ENCODE data around the gene SRPRA.
A peak's percentile ranks its signal among the peaks of the same experiment; 100 is the strongest.

The SRPRA gene

GRCh38 chr11:126282361-126282735 lies 13.7 kb upstream of the SRPRA start:
- H3K27ac ChIP-seq = peak overlapping the region; percentile 98
- TF ChIP-seq, protein P1, sequence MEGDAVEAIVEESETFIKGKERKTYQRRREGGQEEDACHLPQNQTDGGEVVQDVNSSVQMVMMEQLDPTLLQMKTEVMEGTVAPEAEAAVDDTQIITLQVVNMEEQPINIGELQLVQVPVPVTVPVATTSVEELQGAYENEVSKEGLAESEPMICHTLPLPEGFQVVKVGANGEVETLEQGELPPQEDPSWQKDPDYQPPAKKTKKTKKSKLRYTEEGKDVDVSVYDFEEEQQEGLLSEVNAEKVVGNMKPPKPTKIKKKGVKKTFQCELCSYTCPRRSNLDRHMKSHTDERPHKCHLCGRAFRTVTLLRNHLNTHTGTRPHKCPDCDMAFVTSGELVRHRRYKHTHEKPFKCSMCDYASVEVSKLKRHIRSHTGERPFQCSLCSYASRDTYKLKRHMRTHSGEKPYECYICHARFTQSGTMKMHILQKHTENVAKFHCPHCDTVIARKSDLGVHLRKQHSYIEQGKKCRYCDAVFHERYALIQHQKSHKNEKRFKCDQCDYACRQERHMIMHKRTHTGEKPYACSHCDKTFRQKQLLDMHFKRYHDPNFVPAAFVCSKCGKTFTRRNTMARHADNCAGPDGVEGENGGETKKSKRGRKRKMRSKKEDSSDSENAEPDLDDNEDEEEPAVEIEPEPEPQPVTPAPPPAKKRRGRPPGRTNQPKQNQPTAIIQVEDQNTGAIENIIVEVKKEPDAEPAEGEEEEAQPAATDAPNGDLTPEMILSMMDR (conservative IDR thresholded peaks at IDR 0.05) = no peak

GRCh38 chr11:126281666-126282175 lies 13.0 kb upstream of the SRPRA start:
- peak overlapping the region; percentile 98 for H3K27ac ChIP-seq
- TF ChIP-seq, protein P1 (conservative IDR thresholded peaks at IDR 0.05) = no peak

DNA sequence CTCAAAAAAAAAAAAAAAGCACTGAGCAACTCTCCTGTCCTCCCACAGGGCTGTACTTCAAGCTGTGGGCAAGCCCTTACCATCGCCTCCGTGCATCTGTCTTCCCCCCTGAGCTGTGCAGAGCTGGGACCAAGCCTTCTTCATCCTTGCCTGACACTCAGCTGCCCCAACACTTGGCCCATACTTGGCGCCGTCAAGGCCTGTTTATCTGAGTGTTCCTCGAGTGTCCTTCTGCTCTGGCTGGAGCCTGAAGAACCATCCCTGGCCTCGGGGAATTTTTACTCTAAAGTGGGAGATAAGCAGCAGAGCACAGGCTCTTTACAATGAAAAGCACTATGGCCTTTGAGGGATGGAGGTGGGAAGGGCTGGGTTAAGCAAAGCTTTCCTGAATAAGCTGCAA lies 12.6 kb upstream of the SRPRA start:
- TF ChIP-seq, protein P1 (conservative IDR thresholded peaks at IDR 0.05) = no peak
- H3K27ac ChIP-seq = peak overlapping the region; percentile 98

- H3K27ac ChIP-seq = no peak overlapping the region
- TF ChIP-seq, protein P1 (conservative IDR thresholded peaks at IDR 0.05) = no peak
Observed at GRCh38 chr11:126280595-126280994, 11.9 kb upstream of the SRPRA start.

DNA sequence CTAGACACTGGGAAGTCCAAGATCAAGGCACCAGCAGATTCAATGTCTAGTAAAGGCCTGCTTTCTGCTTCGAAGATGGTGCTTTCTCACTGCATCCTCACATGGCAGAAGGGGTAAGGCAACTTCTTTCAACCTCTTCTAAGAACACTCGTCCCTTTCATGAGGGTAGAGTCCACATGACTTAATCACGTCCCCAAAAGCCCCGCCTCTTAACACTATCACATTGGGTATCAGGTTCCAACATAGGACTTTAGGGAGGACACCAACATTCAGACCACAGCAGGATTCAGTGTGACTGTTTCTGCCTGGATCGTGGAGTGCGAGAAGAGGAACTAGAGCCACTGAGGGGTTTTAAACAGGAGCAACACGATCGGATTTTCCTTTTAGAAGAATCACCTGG lies 10.5 kb upstream of the SRPRA start:
- TF ChIP-seq, protein P1 (conservative IDR thresholded peaks at IDR 0.05) = no peak
- no peak overlapping the region for H3K27ac ChIP-seq

- TF ChIP-seq, protein P1 (conservative IDR thresholded peaks at IDR 0.05) = no peak
- H3K27ac ChIP-seq = no peak overlapping the region
Observed at GRCh38 chr11:126277780-126278179, 9.1 kb upstream of the SRPRA start.

DNA sequence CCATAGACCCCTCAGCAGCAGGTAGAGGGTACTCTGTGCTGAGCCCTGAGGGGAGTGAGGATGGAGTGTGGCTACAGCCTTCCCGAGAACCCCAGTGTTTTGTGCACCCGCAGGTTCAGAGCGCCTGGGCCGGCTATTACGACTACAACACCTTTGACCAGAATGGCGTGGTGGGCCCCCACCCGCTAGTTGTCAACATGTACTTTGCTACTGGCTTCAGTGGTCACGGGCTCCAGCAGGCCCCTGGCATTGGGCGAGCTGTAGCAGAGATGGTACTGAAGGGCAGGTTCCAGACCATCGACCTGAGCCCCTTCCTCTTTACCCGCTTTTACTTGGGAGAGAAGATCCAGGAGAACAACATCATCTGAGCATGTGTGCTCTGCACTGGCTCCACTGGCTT lies 8.6 kb upstream of the SRPRA start:
- H3K27ac ChIP-seq = no peak overlapping the region
- TF ChIP-seq, protein P1 (conservative IDR thresholded peaks at IDR 0.05) = no peak

DNA sequence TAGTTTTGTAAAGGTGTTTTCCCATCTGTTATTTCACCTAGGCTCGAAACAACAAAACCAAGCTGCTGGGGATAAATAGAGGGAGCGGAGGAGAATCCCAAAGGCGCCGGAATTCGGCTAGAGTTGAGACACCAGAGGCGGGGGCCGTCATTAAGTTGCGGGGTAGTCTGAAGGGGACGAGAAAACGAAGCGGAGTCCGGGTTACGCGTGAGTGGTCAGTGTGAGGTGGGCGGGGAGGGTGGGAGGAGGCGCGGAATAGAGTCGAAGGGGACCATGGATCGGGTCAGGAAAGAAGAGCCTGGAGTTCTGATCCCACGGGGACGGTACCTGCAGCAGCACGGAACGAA lies 361 bp downstream of the SRPRA start:
- TF ChIP-seq, protein P1 (conservative IDR thresholded peaks at IDR 0.05) = no peak
- peak overlapping the region; percentile 89 for H3K27ac ChIP-seq
